ENCODE data around the gene NR5A1.

NR5A1 gene

DNA sequence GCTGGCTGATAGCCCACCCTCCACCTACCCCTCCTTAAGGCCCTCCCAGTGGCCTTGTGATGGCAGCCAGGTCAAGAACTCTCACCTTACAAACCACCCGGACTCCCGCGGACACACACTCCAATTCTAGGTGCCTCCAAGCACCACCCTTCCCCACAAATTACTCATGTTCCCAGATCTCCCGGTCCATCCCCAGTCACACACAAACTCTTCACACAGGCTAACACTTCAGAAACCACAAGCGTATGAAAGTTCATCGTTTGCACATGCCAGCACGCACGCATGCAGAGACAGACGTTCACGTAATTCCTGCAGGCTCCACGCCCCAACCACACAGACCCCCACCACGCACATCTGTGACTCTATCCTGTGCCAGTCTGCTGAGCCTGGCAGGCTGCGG is 18.0 kb downstream of the NR5A1 start:
- H3K27ac ChIP-seq: no peak overlapping the region
- H3K9me3 ChIP-seq: no peaks in the 10 kb centered on the region
- no peaks in the 10 kb centered on the region for H3K4me1 ChIP-seq
- intact Hi-C loops (cut with DNase I; ENCODE audit: low total_unique reads): no loop called here
- no peak overlapping the region for H3K4me3 ChIP-seq
- no peak for TF ChIP-seq CTCF (IDR thresholded peaks at IDR 0.05)
- H3K36me3 ChIP-seq: no peaks in the 10 kb centered on the region
- no peak for DNase-seq
- peaks cover 0 to 78% of the 10 kb centered on the region in 2 donors for H3K27me3 ChIP-seq

DNA sequence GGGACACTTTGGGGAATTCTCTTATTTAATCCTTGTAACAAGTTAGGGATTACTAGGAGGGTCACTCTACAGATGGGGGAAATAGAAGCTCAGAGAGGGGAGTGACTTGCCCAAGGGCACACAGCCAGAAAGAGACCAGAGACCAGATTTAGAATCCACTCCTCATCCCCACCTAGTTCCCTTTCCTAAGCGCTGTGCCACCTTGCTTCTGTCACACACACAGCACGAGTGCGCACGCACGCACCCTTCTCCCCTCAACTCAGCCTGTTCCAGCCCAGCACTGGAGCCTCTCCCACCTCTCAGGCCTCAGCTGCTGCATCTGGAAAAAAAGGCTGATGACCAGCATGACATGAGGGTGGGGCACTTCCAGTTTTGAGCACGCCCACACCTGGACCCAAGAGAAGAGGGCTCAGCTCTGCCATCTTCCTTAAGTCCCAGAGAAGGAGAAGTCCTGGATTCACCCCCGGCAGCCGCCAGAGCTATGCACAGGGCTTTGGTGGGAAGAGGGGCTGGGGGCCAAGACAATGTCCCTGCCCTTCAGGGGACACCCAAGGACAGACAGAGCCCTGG is 18.5 kb downstream of the NR5A1 start:
- DNase-seq: no peak
- H3K9me3 ChIP-seq: no peaks in the 10 kb centered on the region
- H3K4me1 ChIP-seq: no peaks in the 10 kb centered on the region
- no peak overlapping the region for H3K4me3 ChIP-seq
- intact Hi-C loops (cut with DNase I; ENCODE audit: low total_unique reads): no loop called here
- H3K36me3 ChIP-seq: no peaks in the 10 kb centered on the region
- H3K27ac ChIP-seq: no peak overlapping the region
- H3K27me3 ChIP-seq: peaks cover 0 to 83% of the 10 kb centered on the region in 2 donors
- TF ChIP-seq CTCF (IDR thresholded peaks at IDR 0.05): no peak

DNA sequence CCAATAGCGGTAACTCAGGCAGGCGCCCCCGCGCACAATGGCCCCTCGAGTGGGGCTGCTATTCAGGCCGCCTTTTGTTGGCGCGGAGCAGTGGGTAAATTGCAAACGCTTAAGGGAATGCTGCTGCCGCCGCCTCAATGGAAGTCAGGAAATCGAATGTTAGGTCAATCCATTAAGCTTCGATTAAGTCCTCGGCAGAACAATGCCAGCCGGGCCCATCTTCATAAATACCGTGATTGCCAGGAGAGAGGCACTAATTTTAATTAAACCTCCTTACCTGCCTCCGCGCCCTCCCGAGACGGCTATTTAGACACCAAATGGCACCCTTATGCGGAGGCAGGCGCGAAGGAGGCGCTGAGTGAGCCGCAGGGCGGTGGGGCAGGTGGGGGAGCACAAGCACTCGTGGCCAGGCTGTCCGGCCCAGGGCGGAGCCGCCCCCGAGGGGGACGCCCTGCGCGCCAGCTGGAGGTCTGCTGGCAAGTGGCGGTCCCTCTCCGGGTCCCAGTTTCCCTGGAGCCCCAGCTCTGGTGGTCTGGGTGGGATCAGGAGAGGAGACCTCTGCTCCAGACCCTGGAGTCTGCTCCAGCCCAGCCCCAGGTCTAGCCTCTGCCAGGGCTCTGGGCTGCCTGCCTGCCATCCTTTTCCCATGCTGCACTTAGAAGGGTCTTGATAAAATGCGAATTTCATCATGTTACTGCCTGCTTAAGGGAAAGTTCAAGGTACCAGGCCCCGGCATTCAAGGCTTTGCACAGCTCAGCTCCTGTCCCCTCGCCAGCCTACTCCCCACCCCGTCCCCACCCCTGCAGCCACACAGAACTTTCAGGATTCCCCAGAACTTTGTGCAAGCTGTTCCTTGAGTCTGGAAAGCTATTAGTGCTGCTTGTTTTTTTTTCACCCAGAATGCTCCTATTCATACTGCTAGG is 19.7 kb downstream of the NR5A1 start:
- intact Hi-C loops (cut with DNase I; ENCODE audit: low total_unique reads): no loop called here
- no peak for TF ChIP-seq CTCF (IDR thresholded peaks at IDR 0.05)
- H3K4me1 ChIP-seq: no peaks in the 10 kb centered on the region
- H3K27ac ChIP-seq: no peak overlapping the region
- H3K9me3 ChIP-seq: no peaks in the 10 kb centered on the region
- H3K36me3 ChIP-seq: no peaks in the 10 kb centered on the region
- no peak for DNase-seq
- H3K27me3 ChIP-seq: peaks cover 0 to 84% of the 10 kb centered on the region in 2 donors
- no peak overlapping the region for H3K4me3 ChIP-seq

DNA sequence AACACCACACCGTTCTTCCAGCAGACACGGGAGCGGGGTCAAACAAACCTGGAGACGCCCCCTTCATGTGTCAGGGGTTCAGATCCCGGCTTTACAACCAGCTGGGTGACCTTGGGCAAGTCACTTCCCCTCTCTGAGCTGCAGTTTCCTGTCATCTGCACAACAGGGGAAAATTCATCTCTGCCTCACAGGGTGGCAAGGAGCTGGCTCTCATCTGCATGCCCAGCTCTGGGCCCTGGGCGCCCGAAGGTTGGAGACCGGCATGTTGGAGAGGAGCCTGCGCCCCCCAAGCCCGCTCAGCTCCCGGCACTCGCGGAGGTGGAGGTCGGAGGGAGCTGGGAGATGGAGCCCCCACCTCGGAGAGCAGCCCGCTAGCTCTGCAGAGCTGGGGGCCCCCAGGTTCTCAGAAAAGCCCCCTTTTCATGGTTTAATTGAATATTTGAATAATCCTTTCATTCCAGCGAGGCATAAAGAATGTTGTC is 20.4 kb downstream of the NR5A1 start:
- H3K27ac ChIP-seq: no peak overlapping the region
- H3K36me3 ChIP-seq: no peaks in the 10 kb centered on the region
- intact Hi-C loops (cut with DNase I; ENCODE audit: low total_unique reads): no loop called here
- H3K9me3 ChIP-seq: no peaks in the 10 kb centered on the region
- no peaks in the 10 kb centered on the region for H3K4me1 ChIP-seq
- H3K4me3 ChIP-seq: no peak overlapping the region
- DNase-seq: no peak
- H3K27me3 ChIP-seq: peaks cover 0 to 85% of the 10 kb centered on the region in 2 donors
- no peak for TF ChIP-seq CTCF (IDR thresholded peaks at IDR 0.05)

- Histone ChIP-seq H3K27me3 (peaks cover 0 to 87% of the 10 kb centered on the region in 2 donors), H3K4me1 (no peaks in the 10 kb centered on the region), H3K27ac (no peak overlapping the region), H3K36me3 (no peaks in the 10 kb centered on the region), H3K4me3 (no peak overlapping the region), H3K9me3 (no peaks in the 10 kb centered on the region)
- no peak for DNase-seq
- intact Hi-C loops (cut with DNase I; ENCODE audit: low total_unique reads): no loop called here
- no peak for TF ChIP-seq CTCF (IDR thresholded peaks at IDR 0.05)
Measured at GRCh38 chr9:124485936-124486335, 21.3 kb downstream of the NR5A1 start.
